ENCODE results near the gene UMODL1.

DNA sequence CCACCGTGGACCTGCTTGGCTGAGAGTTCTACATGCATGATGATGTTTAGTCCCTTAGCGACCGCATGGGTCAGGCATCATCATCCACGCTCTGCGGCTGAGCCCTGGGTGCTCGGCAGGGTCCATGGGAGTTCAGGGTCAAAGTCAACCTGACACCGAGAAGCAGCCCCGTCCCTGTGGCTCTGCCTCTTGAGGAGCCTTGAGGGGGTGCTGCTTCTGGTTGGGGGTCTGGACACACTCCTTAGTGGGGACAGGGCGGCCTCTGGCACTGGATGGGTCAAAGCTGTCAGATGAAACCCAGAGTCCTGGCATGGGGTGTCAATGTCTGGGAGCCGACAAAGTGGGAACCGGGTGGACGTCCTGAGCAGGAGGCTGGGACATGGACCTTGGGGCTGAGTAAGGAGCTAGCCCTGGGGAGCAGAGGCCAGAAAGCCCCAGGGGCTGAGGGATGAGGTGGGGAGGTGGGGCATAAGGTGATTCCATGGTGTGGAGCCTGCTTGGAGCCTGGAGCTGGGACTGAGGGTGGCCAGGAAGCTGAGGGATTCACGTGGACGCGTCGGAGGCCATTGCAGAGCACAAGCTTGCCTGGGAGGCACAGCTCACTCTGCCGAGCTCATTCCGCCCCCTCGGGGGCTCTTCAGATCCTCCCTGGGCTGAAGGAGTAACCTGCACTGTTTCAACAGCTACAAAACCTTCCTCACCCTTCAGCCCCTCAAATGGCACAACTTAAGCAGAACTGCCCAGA lies 53.9 kb downstream of the UMODL1 start:
- TF ChIP-seq, protein P1, sequence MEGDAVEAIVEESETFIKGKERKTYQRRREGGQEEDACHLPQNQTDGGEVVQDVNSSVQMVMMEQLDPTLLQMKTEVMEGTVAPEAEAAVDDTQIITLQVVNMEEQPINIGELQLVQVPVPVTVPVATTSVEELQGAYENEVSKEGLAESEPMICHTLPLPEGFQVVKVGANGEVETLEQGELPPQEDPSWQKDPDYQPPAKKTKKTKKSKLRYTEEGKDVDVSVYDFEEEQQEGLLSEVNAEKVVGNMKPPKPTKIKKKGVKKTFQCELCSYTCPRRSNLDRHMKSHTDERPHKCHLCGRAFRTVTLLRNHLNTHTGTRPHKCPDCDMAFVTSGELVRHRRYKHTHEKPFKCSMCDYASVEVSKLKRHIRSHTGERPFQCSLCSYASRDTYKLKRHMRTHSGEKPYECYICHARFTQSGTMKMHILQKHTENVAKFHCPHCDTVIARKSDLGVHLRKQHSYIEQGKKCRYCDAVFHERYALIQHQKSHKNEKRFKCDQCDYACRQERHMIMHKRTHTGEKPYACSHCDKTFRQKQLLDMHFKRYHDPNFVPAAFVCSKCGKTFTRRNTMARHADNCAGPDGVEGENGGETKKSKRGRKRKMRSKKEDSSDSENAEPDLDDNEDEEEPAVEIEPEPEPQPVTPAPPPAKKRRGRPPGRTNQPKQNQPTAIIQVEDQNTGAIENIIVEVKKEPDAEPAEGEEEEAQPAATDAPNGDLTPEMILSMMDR (IDR thresholded peaks at IDR 0.05; ENCODE audit: low read depth, low read length), result no peak
- TF ChIP-seq POLR2A (IDR thresholded peaks at IDR 0.05; ENCODE audit: extremely low read depth, insufficient read length) (no peak), MYC (IDR thresholded peaks at IDR 0.05; ENCODE audit: low read depth, low read length) (no peak)

Measured in NB4 (cell line).